Measurements from ENCODE around the gene NAV1. TPM values are rescaled to one million over a fixed set of nuclear protein-coding genes. Genes with fewer than 3 reads are reported as not detected.

NAV1 gene
- total and polyA plus RNA-seq, 9 of the 15 experiments (the other 6 are each of a cell fraction or from before 2014, with no cell fraction given), result 0.91 to 16.8 (median 3.2) TPM

GRCh38 chr1:201561195-201561564, 22.3 kb downstream of the NAV1 start (continued):
- TF ChIP-seq HNRNPK (IDR thresholded peaks at IDR 0.05; ENCODE audit: low read depth, low read length, poor library complexity, severe bottlenecking) (no peak), SAFB (IDR thresholded peaks at IDR 0.05; ENCODE audit: borderline replicate concordance, low read depth, low read length) (no peak), KDM1A (IDR thresholded peaks at IDR 0.05) (peak in 1 of 2 experiments; percentile 53; a peak in 1 of 4 replicates), ZNF347 (CRISPR knock-in tag; IDR thresholded peaks at IDR 0.05; ENCODE audit: low read depth) (no peak), SMAD4 (CRISPR knock-in tag; conservative IDR thresholded peaks at IDR 0.05) (0 out of 2 replicates have a peak, but pooled peaks have one; percentile 15), MAZ (CRISPR knock-in tag; conservative IDR thresholded peaks at IDR 0.05 in 1 of 2, IDR thresholded peaks at IDR 0.05 in 1 of 2) (0 out of 4 replicates have a peak, but pooled peaks of 1 of the 2 experiments have one; percentile 36), RAD51 (IDR thresholded peaks at IDR 0.05; ENCODE audit: borderline replicate concordance, low read depth) (no peak), ZNF217 (CRISPR knock-in tag; IDR thresholded peaks at IDR 0.05) (no peak), ZNF354B (CRISPR knock-in tag; IDR thresholded peaks at IDR 0.05) (no peak), PHF8 (IDR thresholded peaks at IDR 0.05; ENCODE audit: borderline replicate concordance, low read length) (no peak), RCOR1 (IDR thresholded peaks at IDR 0.05; ENCODE audit: borderline replicate concordance in 1 of 2, low read depth in 2 of 2, low read length in 2 of 2) (peak in 1 of 2 experiments; percentile 61; a peak in 2 of 4 replicates), CEBPG (CRISPR knock-in tag; IDR thresholded peaks at IDR 0.05) (no peak), CEBPG (tag; conservative IDR thresholded peaks at IDR 0.05 in 1 of 2, IDR thresholded peaks at IDR 0.05 in 1 of 2) (peak in 1 of 2 experiments; percentile 48; a peak in 2 of 4 replicates), YBX1 (IDR thresholded peaks at IDR 0.05) (no peak), TOE1 (IDR thresholded peaks at IDR 0.05; ENCODE audit: borderline replicate concordance) (no peak), TOE1 (CRISPR knock-in tag; IDR thresholded peaks at IDR 0.05; ENCODE audit: borderline replicate concordance, low read depth) (no peak), SREBF1 (IDR thresholded peaks at IDR 0.05; ENCODE audit: borderline replicate concordance, low read depth, low read length) (no peak), SP2 (IDR thresholded peaks at IDR 0.05; ENCODE audit: extremely low read depth, low read depth, low read length, poor library complexity, severe bottlenecking) (no peak), KLF16 (IDR thresholded peaks at IDR 0.05) (no peak), HMBOX1 (IDR thresholded peaks at IDR 0.05) (peak; percentile 81), ELK3 (CRISPR knock-in tag; IDR thresholded peaks at IDR 0.05) (no peak), IRF2 (CRISPR knock-in tag; IDR thresholded peaks at IDR 0.05) (no peak), MYNN (IDR thresholded peaks at IDR 0.05) (no peak), MYNN (CRISPR knock-in tag; IDR thresholded peaks at IDR 0.05) (no peak)
- TF ChIP-seq, protein P1, sequence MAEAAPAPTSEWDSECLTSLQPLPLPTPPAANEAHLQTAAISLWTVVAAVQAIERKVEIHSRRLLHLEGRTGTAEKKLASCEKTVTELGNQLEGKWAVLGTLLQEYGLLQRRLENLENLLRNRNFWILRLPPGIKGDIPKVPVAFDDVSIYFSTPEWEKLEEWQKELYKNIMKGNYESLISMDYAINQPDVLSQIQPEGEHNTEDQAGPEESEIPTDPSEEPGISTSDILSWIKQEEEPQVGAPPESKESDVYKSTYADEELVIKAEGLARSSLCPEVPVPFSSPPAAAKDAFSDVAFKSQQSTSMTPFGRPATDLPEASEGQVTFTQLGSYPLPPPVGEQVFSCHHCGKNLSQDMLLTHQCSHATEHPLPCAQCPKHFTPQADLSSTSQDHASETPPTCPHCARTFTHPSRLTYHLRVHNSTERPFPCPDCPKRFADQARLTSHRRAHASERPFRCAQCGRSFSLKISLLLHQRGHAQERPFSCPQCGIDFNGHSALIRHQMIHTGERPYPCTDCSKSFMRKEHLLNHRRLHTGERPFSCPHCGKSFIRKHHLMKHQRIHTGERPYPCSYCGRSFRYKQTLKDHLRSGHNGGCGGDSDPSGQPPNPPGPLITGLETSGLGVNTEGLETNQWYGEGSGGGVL (CRISPR knock-in tag; IDR thresholded peaks at IDR 0.05), result no peak
- TF ChIP-seq, protein P2, sequence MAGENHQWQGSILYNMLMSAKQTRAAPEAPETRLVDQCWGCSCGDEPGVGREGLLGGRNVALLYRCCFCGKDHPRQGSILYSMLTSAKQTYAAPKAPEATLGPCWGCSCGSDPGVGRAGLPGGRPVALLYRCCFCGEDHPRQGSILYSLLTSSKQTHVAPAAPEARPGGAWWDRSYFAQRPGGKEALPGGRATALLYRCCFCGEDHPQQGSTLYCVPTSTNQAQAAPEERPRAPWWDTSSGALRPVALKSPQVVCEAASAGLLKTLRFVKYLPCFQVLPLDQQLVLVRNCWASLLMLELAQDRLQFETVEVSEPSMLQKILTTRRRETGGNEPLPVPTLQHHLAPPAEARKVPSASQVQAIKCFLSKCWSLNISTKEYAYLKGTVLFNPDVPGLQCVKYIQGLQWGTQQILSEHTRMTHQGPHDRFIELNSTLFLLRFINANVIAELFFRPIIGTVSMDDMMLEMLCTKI (IDR thresholded peaks at IDR 0.05; ENCODE audit: partially characterized antibody), result no peak

All from K562 (cell line).